ENCODE results near the gene DBP. TPM values are rescaled to one million over a fixed set of nuclear protein-coding genes. Genes with fewer than 3 reads are reported as not detected.

Gene DBP
- total RNA-seq, 3 donors from 2014 or later: 6.7 to 12.3 (median 11.2) TPM

- Mint-ChIP-seq H3K4me3 (peak overlapping the region; percentile 73), H3K9me3 (peaks cover 3% of the 10 kb centered on the region), H3K36me3 (ENCODE audit: insufficient read depth) (no peaks in the 10 kb centered on the region), H3K4me1 (ENCODE audit: low read depth) (peaks cover 18% of the 10 kb centered on the region), H3K27me3 (ENCODE audit: low read depth) (peaks cover 6% of the 10 kb centered on the region)
- ATAC-seq (peak; percentile 84 to 91), DNase-seq (peak; percentile 85)
Observed at GRCh38 chr19:48588670-48589401, 48.3 kb downstream of the DBP start.

- Mint-ChIP-seq H3K27me3 (ENCODE audit: low read depth) (peaks cover 6% of the 10 kb centered on the region), H3K4me1 (ENCODE audit: low read depth) (peaks cover 18% of the 10 kb centered on the region), H3K36me3 (ENCODE audit: insufficient read depth) (no peaks in the 10 kb centered on the region), H3K4me3 (no peak overlapping the region), H3K9me3 (peaks cover 3% of the 10 kb centered on the region)
- DNase-seq (no peak), ATAC-seq (no peak)
Observed at GRCh38 chr19:48587387-48587786, 49.8 kb downstream of the DBP start.

- H3K9me3 Mint-ChIP-seq: peaks cover 3% of the 10 kb centered on the region
- no peak for ATAC-seq
- no peaks in the 10 kb centered on the region for H3K36me3 Mint-ChIP-seq (ENCODE audit: insufficient read depth)
- H3K27me3 Mint-ChIP-seq (ENCODE audit: low read depth): peaks cover 6% of the 10 kb centered on the region
- H3K4me1 Mint-ChIP-seq (ENCODE audit: low read depth): peaks cover 4% of the 10 kb centered on the region
- no peak for DNase-seq
- no peak overlapping the region for H3K4me3 Mint-ChIP-seq
Observed at GRCh38 chr19:48582168-48582567, 55.0 kb downstream of the DBP start.

Other genes starting within 250 kb of the DBP start
- 10 to 100 TPM; 58.6 to 63.8 (median 61.3) TPM for gene KDELR1, start 245.8 kb downstream of the DBP start, total RNA-seq
- under 1 TPM; 0.11 to 0.14 (median 0.13) TPM for gene GRIN2D, start 243.7 kb downstream of the DBP start, total RNA-seq
- 100 to 1,000 TPM; 175 to 192 (median 187) TPM for gene GRWD1, start 191.4 kb downstream of the DBP start, total RNA-seq
- 1 to 10 TPM; 3.1 to 3.3 (median 3.3) TPM for gene KCNJ14, start 181.8 kb downstream of the DBP start, total RNA-seq
- gene CYTH2, start 168.0 kb downstream of the DBP start, total RNA-seq: 10 to 100 TPM; 30.7 to 36.2 (median 31.5) TPM
- 1 to 10 TPM; 1.8 to 2.6 (median 2.0) TPM for gene LMTK3, start 125.5 kb downstream of the DBP start, total RNA-seq
- gene SULT2B1, start 85.2 kb downstream of the DBP start, total RNA-seq: not detected
- not detected for gene SPACA4, start 30.6 kb downstream of the DBP start, total RNA-seq
- 10 to 100 TPM; 11.3 to 15.7 (median 13.1) TPM for gene FAM83E, start 22.3 kb downstream of the DBP start, total RNA-seq
- 1,000 to 10,000 TPM; 2,406 to 2,595 (median 2,478) TPM for gene RPL18, start 18.2 kb downstream of the DBP start, total RNA-seq
- gene SPHK2, start 17.9 kb downstream of the DBP start, total RNA-seq: 10 to 100 TPM; 39.8 to 43.1 (median 40.6) TPM
- 10 to 100 TPM in 1 of 3 donors, 1 to 10 TPM in 2; 8.8 to 11.6 (median 9.1) TPM for gene CA11, start 8.8 kb upstream of the DBP start, total RNA-seq
- under 1 TPM; 0.11 to 0.26 (median 0.18) TPM for gene NTN5, start 35.6 kb upstream of the DBP start, total RNA-seq
- gene FUT2, start 58.6 kb upstream of the DBP start, total RNA-seq: under 1 TPM in 1 of 3 donors, not detected in 2; 0.14 TPM
- under 1 TPM; 0.33 to 0.69 (median 0.51) TPM for gene MAMSTR, start 82.3 kb upstream of the DBP start, total RNA-seq
- gene RASIP1, start 103.2 kb upstream of the DBP start, total RNA-seq: under 1 TPM; 0.16 to 0.65 (median 0.18) TPM
- not detected for gene IZUMO1, start 109.5 kb upstream of the DBP start, total RNA-seq
- gene FUT1, start 115.3 kb upstream of the DBP start, total RNA-seq: under 1 TPM; 0.13 to 0.22 (median 0.18) TPM
- not detected for gene FGF21, start 118.1 kb upstream of the DBP start, total RNA-seq
- gene BCAT2, start 173.7 kb upstream of the DBP start, total RNA-seq: 10 to 100 TPM; 73.0 to 81.7 (median 78.2) TPM
- under 1 TPM; 0.37 to 0.65 (median 0.61) TPM for gene HSD17B14, start 199.1 kb upstream of the DBP start, total RNA-seq
- 1 to 10 TPM; 4.1 to 4.6 (median 4.6) TPM for gene PLEKHA4, start 231.2 kb upstream of the DBP start, total RNA-seq
- gene PPP1R15A, start 235.0 kb upstream of the DBP start, total RNA-seq: 100 to 1,000 TPM in 2 of 3 donors, 10 to 100 TPM in 1; 76.0 to 134 (median 110) TPM